ENCODE measurements around the gene FRAT1.

FRAT1 gene

DNA sequence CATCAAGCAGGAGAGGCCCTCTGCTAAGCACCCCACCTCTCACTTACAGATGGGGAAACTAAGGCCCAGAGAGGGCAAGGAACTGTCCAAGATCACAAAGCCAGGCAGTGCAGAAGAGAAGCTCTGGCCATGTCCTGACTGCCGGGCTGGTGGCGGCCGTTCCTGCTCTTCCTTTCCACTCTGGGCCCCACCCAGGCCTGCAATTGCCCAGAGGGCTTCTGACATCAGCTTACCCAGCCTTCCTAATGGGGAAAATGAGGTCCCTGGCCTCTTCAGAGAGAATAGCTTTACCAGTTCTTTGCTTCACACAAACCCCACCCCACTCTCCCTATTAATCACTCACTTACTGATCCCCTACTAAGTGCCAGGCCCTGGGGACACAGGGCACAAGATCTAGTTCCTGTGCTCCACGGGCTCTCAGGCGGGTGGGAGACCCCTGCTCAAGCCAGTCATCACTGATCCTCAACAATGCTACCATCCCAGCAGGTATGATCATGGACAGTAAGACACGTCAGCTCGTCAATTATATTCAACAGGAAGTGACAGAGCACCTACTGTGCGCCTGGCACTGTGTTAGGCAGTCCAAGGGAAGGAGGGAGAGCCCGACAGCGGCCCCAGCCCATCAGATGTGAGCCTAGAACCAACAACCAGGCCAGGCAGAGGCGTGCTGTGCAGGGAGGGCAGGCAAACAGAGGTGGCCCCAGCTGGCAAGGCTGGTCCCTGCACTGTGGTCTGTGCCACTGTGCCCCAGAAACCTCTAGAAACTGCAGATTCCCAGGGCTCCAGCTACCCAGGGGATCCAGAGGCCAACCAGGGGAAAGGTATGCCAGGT is 41.9 kb downstream of the FRAT1 start:
- no peak for TF ChIP-seq POLR2AphosphoS5 (IDR thresholded peaks at IDR 0.05; ENCODE audit: low read depth, low read length)
- TF ChIP-seq POLR2A (IDR thresholded peaks at IDR 0.05; ENCODE audit: low read depth, low read length), result no peak
- no peak for TF ChIP-seq TAF1 (IDR thresholded peaks at IDR 0.05; ENCODE audit: borderline replicate concordance, low read depth, low read length)
- FAIRE-seq (no peak), DNase-seq (ENCODE audit: insufficient read length) (no peak)

DNA sequence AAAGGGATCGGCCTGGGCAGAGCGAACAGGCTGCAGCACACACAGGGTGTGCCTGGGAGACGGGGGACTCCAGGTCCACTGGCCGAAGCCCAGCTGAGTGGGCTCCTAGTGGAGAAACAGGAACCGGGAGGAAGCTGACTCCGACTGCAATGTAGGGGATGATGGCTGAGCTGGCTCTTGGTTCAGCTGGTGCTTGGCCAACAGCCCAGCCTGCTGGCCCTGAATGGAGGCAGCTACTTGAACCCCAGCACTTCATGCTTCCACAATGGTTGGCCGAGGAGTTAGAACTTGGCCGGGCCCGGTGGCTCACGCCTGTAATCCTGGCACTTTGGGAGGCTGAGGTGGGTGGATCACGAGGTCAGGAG is 42.4 kb downstream of the FRAT1 start:
- FAIRE-seq, result no peak
- no peak for TF ChIP-seq TAF1 (IDR thresholded peaks at IDR 0.05; ENCODE audit: borderline replicate concordance, low read depth, low read length)
- TF ChIP-seq POLR2A (IDR thresholded peaks at IDR 0.05; ENCODE audit: low read depth, low read length), result no peak
- no peak for DNase-seq (ENCODE audit: insufficient read length)

DNA sequence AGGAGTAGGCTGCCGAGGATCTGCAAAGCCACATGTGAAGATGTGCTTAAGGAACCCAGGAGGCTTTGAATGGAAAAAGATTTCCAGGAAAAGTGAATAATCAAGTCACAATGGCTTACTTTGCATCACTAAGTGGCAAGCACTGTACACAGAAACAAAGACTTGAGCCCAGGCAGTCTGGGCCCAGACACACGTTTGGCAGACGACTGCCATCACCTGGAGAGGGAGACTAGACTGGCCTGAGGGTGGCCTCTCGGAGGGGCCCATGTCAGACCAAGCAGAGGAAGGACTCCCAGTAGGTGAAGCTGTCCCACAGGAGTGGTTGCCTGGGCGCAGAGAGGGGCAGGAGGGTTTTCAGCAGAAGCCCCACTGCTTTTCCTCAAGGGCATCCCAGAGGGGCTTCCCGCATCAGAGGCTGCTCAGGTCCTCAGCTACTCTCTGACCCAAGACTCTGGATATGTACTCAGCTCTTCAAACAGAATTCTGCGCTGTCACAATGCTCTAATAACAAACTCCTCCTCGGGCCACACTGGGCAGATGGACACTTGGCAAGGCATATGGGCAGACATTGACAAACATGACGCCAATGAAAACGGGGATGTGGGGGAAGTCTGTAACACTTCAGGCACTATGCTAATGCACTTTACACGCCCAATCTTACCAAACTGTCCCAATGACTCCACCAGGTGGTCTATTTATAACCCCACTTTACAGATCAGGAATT is 43.4 kb downstream of the FRAT1 start:
- FAIRE-seq (no peak), DNase-seq (ENCODE audit: insufficient read length) (no peak)
- TF ChIP-seq POLR2A (IDR thresholded peaks at IDR 0.05; ENCODE audit: low read depth, low read length), result no peak
- no peak for TF ChIP-seq TAF1 (IDR thresholded peaks at IDR 0.05; ENCODE audit: borderline replicate concordance, low read depth, low read length)
- no peak for TF ChIP-seq POLR2AphosphoS5 (IDR thresholded peaks at IDR 0.05; ENCODE audit: low read depth, low read length)

DNA sequence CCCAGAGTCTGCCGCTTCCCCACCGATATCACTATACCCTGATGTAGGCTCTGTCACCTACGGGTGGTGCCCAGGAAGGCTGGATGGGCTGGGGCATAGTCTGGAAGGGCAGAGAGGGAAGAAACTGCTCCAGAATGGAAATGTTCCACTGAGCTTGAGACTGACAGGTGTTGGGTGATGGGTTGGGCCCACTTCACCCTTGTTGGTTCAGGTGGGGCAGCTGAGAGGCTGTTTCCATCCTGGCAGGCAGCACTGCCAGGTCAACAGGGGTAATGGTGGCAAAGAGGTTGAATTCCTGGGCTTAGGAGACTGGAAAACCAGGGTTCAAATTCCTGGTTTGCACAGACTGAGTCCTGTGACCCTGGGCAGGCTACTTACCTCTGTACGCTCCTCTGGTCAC is 44.0 kb downstream of the FRAT1 start:
- no peak for FAIRE-seq
- no peak for TF ChIP-seq POLR2AphosphoS5 (IDR thresholded peaks at IDR 0.05; ENCODE audit: low read depth, low read length)
- no peak for TF ChIP-seq TAF1 (IDR thresholded peaks at IDR 0.05; ENCODE audit: borderline replicate concordance, low read depth, low read length)
- TF ChIP-seq POLR2A (IDR thresholded peaks at IDR 0.05; ENCODE audit: low read depth, low read length), result no peak
- DNase-seq (ENCODE audit: insufficient read length), result no peak

DNA sequence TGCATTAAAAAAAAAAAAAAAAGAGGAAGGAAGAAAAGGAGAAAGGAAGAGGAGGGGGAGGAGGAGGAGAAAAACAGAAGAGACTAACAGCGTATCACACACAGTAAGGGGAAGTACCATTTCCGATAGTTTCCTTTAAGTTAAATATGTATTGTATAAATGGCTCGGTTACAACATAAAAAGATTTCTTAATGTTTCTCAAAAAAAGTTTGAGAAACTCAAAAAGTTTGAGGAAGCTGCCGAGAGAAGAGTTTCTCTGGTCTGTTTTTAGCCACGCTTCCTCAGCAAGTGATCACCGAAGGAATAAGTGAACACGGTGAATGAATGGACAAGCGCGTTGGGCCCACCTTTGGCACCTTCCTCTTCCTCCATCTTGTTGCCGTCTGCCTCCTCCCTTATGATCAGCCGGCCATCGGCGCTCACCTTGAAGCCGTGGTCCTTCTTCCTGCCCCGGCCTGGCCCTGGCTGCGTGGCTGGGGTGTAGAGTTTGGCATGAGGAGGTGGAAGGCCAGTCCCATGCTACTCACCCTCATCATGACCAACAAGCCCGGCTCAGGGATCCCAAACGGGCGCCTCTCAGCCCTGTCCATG is 46.8 kb downstream of the FRAT1 start:
- TF ChIP-seq TAF1 (IDR thresholded peaks at IDR 0.05; ENCODE audit: borderline replicate concordance, low read depth, low read length) (no peak), POLR2A (IDR thresholded peaks at IDR 0.05; ENCODE audit: low read depth, low read length) (no peak), POLR2AphosphoS5 (IDR thresholded peaks at IDR 0.05; ENCODE audit: low read depth, low read length) (no peak)
- no peak for FAIRE-seq
- no peak for DNase-seq (ENCODE audit: insufficient read length)

DNA sequence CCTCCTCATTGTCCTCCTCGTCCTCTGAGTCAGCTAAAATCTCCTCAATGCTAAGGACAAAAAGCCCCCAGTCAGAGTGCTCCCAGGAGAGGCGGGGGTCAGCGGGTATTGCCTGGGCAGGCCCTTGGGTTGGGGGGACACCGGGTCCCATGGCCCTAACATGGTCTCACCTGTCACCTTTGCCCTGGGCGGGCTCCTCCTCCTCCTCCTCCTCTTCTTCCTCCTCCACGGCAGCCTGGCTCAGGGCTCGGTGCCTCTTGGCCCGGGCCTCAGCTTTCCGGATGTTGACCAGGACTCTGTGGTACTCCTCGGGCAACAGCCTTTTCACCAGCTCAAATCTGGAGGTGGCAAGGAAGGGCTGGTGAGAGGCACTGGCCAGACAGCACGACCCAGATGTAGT is 47.5 kb downstream of the FRAT1 start:
- FAIRE-seq, result no peak
- TF ChIP-seq POLR2A (IDR thresholded peaks at IDR 0.05; ENCODE audit: low read depth, low read length) (no peak), POLR2AphosphoS5 (IDR thresholded peaks at IDR 0.05; ENCODE audit: low read depth, low read length) (no peak), TAF1 (IDR thresholded peaks at IDR 0.05; ENCODE audit: borderline replicate concordance, low read depth, low read length) (no peak)
- no peak for DNase-seq (ENCODE audit: insufficient read length)

DNA sequence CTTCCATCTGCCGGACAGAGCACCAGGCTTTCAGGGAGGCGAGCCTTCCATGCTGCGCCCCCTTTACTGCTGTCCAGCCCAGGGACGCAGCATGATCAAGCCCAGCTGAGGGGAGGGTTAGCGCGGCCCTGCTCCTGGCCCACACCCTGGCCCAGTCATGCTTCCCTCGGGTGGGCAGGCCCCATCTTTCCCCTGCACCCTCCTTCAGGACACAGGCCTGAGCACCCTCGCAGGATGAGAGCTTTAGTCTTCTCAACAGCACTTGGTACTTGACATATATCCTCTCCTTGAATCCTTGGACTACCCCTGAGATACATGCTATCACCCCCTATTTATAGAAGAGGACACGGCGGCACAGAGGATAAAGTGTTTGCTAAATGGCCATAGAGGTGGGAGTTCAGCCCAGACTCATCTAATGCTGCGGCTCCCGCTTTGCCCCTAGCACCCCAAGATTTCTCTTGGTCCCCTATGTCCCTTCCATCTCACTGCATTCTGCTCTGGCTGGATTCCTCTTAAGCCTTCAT is 48.1 kb downstream of the FRAT1 start:
- no peak for DNase-seq (ENCODE audit: insufficient read length)
- TF ChIP-seq POLR2A (IDR thresholded peaks at IDR 0.05; ENCODE audit: low read depth, low read length) (no peak), TAF1 (IDR thresholded peaks at IDR 0.05; ENCODE audit: borderline replicate concordance, low read depth, low read length) (no peak), POLR2AphosphoS5 (IDR thresholded peaks at IDR 0.05; ENCODE audit: low read depth, low read length) (no peak)
- FAIRE-seq, result no peak

All from GM12892 (cell line).